K562 (cell line): ENCODE measurements around the gene GP1BA. TPM values are rescaled to one million over a fixed set of nuclear protein-coding genes. Genes with fewer than 3 reads are reported as not detected.

Experiments used
- FOXA1 ChIP-seq: fragments of 450-650 bp; IDR thresholded peaks from 2 replicates; pipeline ENCODE4 v1.6.1; 2016; ENCODE audit warnings: mild to moderate bottlenecking, borderline replicate concordance
- GTF2E2 ChIP-seq: fragments of 200-800 bp; sonication (Bioruptor generic); IDR thresholded peaks from 2 replicates; pipeline ENCODE4 v1.6.1; 2016; ENCODE audit warnings: missing genetic modification characterization, missing compliant biosample characterization
- KLF10 ChIP-seq: fragments of 250-450 bp; sonication (Bioruptor Pico); IDR thresholded peaks from 2 replicates; pipeline ENCODE4 v1.6.1; 2021; ENCODE audit warnings: matching md5 sums
- RFX1 ChIP-seq: fragments of 450-650 bp; IDR thresholded peaks from 2 replicates; pipeline ENCODE4 v1.6.1; 2016; ENCODE audit warnings: mild to moderate bottlenecking, moderate library complexity
- SMAD2 ChIP-seq: fragments of 150-350 bp; IDR thresholded peaks from 2 replicates; pipeline ENCODE4 v1.6.1; 2014; ENCODE audit warnings: low read depth, mild to moderate bottlenecking, low read length
- SRF ChIP-seq, 2 experiments: fragments of 250-450, 450-650 bp in 1 of 2; sonication (Bioruptor Pico) in 1 of 2; sonication (generic) in 1 of 2; formaldehyde crosslinking; IDR thresholded peaks; 2 replicates each; pipeline versions ENCODE4 v1.5.0 to v1.5.1; 2020 to 2022; ENCODE audit warnings: mild to moderate bottlenecking in 1 of 2, missing genetic modification reagents in 1 of 2
- TRIM28 ChIP-seq: fragments of 450-650 bp; IDR thresholded peaks from 2 replicates; pipeline ENCODE4 v1.6.1; 2017
- ZNF175 ChIP-seq: fragments of 200-800 bp; sonication (Bioruptor generic); IDR thresholded peaks from 2 replicates; pipeline ENCODE4 v1.6.1; 2016; ENCODE audit warnings: low read depth, mild to moderate bottlenecking, missing genetic modification characterization, missing compliant biosample characterization
- ZNF197 ChIP-seq: fragments of 200-800 bp; sonication (Bioruptor generic); IDR thresholded peaks from 2 replicates; pipeline ENCODE4 v1.6.1; 2016; ENCODE audit warnings: low read depth, missing genetic modification characterization, missing compliant biosample characterization
- ZNF766 ChIP-seq: fragments of 200-800 bp; sonication (Bioruptor generic); conservative IDR thresholded peaks from 2 replicates; pipeline ENCODE4 v1.6.1; 2016; ENCODE audit warnings: missing genetic modification characterization, missing compliant biosample characterization
- polyA plus RNA-seq, 8 experiments: library from polyadenylated mRNA; depleted of rRNA in 4 of 8; stranded (reverse) in 5 of 8; unstranded in 3 of 8; fragments of >200 nt; fragmentation: Nextera tagmentation in 2 of 8; fragmentation: Illumina TruSeq in 1 of 8; extraction: Ambion mirVana in 2 of 8; extraction: Trizol in 1 of 8; gene quantifications; 2 replicates each; pipeline versions ENCODE4 v1.2.1 to v1.2.3, GENCODE V29; 2011 to 2014; ENCODE audit warnings: inconsistent platforms in 1 of 8, missing spikeins in 1 of 8
- total RNA-seq, 7 experiments: library from RNA; depleted of rRNA in 6 of 7; stranded (reverse); fragments of >200 nt in 6 of 7; fragmentation: Illumina TruSeq in 2 of 7; extraction: Trizol in 2 of 7; gene quantifications; 2 replicates each; pipeline versions ENCODE4 v1.2.1 to v1.2.3, GENCODE V29; 2011 to 2021; ENCODE audit warnings: low replicate concordance in 1 of 7
- TF ChIP-seq, protein P1 (sequence below): fragments of 150-350 bp; conservative IDR thresholded peaks from 2 replicates; pipeline ENCODE4 v1.6.1; 2014; ENCODE audit warnings: low read length
- TF ChIP-seq, protein P2 (sequence below): fragments of 200-800 bp; sonication (Bioruptor generic); IDR thresholded peaks from 2 replicates; pipeline ENCODE4 v1.6.1; 2016; ENCODE audit warnings: missing genetic modification characterization, missing compliant biosample characterization
- TF ChIP-seq, protein P3 (sequence below): fragments of 250-450 bp; sonication (Bioruptor Pico); IDR thresholded peaks from 2 replicates; pipeline ENCODE4 v1.4.0; 2020; ENCODE audit warnings: mild to moderate bottlenecking, moderate library complexity, borderline replicate concordance
- TF ChIP-seq, protein P4 (sequence below): sonication (generic); formaldehyde crosslinking; IDR thresholded peaks from 2 replicates; pipeline ENCODE4 v1.8.0; 2023; ENCODE audit warnings: mild to moderate bottlenecking, missing genetic modification reagents

The GP1BA gene
- total and polyA plus RNA-seq, 9 of the 15 experiments (the other 6 are each of a cell fraction or from before 2014, with no cell fraction given), result 0.01 TPM; not detected in 8

DNA sequence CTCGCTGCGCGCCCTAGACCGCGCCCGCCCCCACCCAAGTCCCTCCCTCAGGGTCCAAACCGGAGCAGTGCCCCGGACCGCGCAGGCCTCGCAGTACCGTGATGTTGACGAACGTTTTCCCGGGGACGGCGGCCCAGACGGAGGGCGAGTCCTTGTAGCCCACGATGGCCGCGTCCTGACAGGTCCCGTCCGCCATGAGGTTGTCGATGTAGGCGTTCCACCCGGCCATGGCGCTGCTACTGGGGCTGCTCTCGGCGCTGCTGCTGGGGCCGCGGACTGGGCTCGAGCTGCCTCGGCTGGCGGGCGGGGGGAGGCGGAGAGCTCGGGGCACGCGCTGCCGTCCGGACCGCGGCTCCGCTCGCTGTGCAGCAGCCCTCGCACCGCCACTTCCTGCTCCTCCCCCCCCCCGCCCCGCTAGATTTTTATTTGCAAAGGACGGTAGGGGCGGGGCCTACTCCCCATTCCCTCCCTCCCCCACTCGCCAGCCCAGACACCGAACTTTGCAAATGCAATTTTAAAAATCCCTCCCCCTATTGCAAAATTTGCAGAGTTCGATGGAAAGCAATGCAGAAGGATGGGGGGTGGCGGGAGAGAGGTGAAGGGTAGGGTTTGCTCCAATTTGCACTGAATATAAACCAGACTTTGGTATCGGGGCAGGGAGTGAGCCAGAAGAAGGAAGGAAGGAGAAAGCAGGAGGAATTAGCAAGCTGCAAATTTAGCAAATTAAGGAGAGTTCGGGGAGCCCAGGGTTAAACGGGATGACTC lies 16.3 kb downstream of the GP1BA start, which contains the start of gene PFN1 (continued):
- TF ChIP-seq, protein P1, sequence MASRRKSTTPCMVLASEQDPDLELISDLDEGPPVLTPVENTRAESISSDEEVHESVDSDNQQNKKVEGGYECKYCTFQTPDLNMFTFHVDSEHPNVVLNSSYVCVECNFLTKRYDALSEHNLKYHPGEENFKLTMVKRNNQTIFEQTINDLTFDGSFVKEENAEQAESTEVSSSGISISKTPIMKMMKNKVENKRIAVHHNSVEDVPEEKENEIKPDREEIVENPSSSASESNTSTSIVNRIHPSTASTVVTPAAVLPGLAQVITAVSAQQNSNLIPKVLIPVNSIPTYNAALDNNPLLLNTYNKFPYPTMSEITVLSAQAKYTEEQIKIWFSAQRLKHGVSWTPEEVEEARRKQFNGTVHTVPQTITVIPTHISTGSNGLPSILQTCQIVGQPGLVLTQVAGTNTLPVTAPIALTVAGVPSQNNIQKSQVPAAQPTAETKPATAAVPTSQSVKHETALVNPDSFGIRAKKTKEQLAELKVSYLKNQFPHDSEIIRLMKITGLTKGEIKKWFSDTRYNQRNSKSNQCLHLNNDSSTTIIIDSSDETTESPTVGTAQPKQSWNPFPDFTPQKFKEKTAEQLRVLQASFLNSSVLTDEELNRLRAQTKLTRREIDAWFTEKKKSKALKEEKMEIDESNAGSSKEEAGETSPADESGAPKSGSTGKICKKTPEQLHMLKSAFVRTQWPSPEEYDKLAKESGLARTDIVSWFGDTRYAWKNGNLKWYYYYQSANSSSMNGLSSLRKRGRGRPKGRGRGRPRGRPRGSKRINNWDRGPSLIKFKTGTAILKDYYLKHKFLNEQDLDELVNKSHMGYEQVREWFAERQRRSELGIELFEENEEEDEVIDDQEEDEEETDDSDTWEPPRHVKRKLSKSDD, result no peak
- TF ChIP-seq SMAD2 (no peak), SRF (CRISPR knock-in tag; IDR thresholded peaks at IDR 0.05) (no peak), FOXA1 (no peak), GTF2E2 (tag) (peak; percentile 85; the same call in 1 of the 2 replicates), ZNF197 (CRISPR knock-in tag) (no peak), RFX1 (no peak), KLF10 (CRISPR knock-in tag) (no peak), ZNF175 (CRISPR knock-in tag) (no peak), ZNF766 (CRISPR knock-in tag) (no peak), TRIM28 (peak; percentile 51; the same call in 1 of the 2 replicates)
- TF ChIP-seq, protein P2, sequence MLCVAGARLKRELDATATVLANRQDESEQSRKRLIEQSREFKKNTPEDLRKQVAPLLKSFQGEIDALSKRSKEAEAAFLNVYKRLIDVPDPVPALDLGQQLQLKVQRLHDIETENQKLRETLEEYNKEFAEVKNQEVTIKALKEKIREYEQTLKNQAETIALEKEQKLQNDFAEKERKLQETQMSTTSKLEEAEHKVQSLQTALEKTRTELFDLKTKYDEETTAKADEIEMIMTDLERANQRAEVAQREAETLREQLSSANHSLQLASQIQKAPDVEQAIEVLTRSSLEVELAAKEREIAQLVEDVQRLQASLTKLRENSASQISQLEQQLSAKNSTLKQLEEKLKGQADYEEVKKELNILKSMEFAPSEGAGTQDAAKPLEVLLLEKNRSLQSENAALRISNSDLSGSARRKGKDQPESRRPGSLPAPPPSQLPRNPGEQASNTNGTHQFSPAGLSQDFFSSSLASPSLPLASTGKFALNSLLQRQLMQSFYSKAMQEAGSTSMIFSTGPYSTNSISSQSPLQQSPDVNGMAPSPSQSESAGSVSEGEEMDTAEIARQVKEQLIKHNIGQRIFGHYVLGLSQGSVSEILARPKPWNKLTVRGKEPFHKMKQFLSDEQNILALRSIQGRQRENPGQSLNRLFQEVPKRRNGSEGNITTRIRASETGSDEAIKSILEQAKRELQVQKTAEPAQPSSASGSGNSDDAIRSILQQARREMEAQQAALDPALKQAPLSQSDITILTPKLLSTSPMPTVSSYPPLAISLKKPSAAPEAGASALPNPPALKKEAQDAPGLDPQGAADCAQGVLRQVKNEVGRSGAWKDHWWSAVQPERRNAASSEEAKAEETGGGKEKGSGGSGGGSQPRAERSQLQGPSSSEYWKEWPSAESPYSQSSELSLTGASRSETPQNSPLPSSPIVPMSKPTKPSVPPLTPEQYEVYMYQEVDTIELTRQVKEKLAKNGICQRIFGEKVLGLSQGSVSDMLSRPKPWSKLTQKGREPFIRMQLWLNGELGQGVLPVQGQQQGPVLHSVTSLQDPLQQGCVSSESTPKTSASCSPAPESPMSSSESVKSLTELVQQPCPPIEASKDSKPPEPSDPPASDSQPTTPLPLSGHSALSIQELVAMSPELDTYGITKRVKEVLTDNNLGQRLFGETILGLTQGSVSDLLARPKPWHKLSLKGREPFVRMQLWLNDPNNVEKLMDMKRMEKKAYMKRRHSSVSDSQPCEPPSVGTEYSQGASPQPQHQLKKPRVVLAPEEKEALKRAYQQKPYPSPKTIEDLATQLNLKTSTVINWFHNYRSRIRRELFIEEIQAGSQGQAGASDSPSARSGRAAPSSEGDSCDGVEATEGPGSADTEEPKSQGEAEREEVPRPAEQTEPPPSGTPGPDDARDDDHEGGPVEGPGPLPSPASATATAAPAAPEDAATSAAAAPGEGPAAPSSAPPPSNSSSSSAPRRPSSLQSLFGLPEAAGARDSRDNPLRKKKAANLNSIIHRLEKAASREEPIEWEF (CRISPR knock-in tag), result no peak
- TF ChIP-seq, protein P3, sequence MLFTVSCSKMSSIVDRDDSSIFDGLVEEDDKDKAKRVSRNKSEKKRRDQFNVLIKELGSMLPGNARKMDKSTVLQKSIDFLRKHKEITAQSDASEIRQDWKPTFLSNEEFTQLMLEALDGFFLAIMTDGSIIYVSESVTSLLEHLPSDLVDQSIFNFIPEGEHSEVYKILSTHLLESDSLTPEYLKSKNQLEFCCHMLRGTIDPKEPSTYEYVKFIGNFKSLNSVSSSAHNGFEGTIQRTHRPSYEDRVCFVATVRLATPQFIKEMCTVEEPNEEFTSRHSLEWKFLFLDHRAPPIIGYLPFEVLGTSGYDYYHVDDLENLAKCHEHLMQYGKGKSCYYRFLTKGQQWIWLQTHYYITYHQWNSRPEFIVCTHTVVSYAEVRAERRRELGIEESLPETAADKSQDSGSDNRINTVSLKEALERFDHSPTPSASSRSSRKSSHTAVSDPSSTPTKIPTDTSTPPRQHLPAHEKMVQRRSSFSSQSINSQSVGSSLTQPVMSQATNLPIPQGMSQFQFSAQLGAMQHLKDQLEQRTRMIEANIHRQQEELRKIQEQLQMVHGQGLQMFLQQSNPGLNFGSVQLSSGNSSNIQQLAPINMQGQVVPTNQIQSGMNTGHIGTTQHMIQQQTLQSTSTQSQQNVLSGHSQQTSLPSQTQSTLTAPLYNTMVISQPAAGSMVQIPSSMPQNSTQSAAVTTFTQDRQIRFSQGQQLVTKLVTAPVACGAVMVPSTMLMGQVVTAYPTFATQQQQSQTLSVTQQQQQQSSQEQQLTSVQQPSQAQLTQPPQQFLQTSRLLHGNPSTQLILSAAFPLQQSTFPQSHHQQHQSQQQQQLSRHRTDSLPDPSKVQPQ (CRISPR knock-in tag), result no peak
- TF ChIP-seq, protein P4, sequence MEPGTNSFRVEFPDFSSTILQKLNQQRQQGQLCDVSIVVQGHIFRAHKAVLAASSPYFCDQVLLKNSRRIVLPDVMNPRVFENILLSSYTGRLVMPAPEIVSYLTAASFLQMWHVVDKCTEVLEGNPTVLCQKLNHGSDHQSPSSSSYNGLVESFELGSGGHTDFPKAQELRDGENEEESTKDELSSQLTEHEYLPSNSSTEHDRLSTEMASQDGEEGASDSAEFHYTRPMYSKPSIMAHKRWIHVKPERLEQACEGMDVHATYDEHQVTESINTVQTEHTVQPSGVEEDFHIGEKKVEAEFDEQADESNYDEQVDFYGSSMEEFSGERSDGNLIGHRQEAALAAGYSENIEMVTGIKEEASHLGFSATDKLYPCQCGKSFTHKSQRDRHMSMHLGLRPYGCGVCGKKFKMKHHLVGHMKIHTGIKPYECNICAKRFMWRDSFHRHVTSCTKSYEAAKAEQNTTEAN (CRISPR knock-in tag), result no peak
